B cell (primary cell): Measurements from ENCODE around the gene FCER2. TPM values are rescaled to one million over a fixed set of nuclear protein-coding genes. Genes with fewer than 3 reads are reported as not detected.

ENCODE experiments used
- ATAC-seq: fragments of 200-7000 bp; cut with Tn5 transposase; one replicate; pipeline ENCODE4 v1.10.0; 2021; ENCODE audit warnings: low read depth, mild to moderate bottlenecking, moderate number of reproducible peaks, moderate library complexity
- CTCF ChIA-PET: fragments of 350-600 bp; sonication (Branson Sonifier 250); formaldehyde crosslinking; loops from one replicate; lab custom pipeline; 2021; ENCODE audit warnings: antibody characterized with exemption, inconsistent platforms; lab: Charles Lee
- POLR2A ChIA-PET: fragments of 350-600 bp; sonication (Branson Sonifier 250); formaldehyde crosslinking; loops from one replicate; lab custom pipeline; 2021; ENCODE audit warnings: antibody characterized with exemption; lab: Charles Lee
- DNase-seq: peaks from one replicate; pipeline ENCODE4 v3.0.0; 2013
- H2AFZ ChIP-seq: 2 replicates; pipeline ENCODE4 v1.6.1; 2012; ENCODE audit warnings: mild to moderate bottlenecking, low read depth, low read length; ENCODE audit not compliant: insufficient read depth, poor library complexity, severe bottlenecking
- H3K27ac ChIP-seq, 2 donors: 1 replicate in 1 of 2; 2 replicates in 1 of 2; pipeline ENCODE4 v1.5.1; 2012 to 2013; ENCODE audit warnings: low read length in 2 of 2, mild to moderate bottlenecking in 2 of 2, moderate library complexity in 1 of 2
- H3K27me3 ChIP-seq, 4 experiments: fragments of 200-600 bp in 1 of 4; sonication (generic) in 1 of 4; replicated peaks in 1 of 4; 1 replicate in 2 of 4; 2 replicates in 2 of 4; pipeline versions ENCODE4 v1.6.1 to v1.7.0; 2013 to 2016; ENCODE audit warnings: low read length in 3 of 4, mild to moderate bottlenecking in 2 of 4, mixed read lengths in 1 of 4, moderate library complexity in 1 of 4; ENCODE audit not compliant: insufficient read depth in 4 of 4, control insufficient read depth in 3 of 4; ENCODE audit errors: control extremely low read depth in 1 of 4
- H3K36me3 ChIP-seq, 2 experiments: replicated peaks in 1 of 2; 1 replicate in 1 of 2; 2 replicates in 1 of 2; pipeline versions ENCODE4 v1.6.1 to v1.7.1; 2013; ENCODE audit warnings: low read length in 1 of 2; ENCODE audit not compliant: insufficient read depth in 2 of 2, control insufficient read depth in 1 of 2; ENCODE audit errors: control extremely low read depth in 1 of 2, extremely low read depth in 1 of 2
- H3K4me1 ChIP-seq, 2 donors: fragments of 200-600 bp in 1 of 2; sonication (generic) in 1 of 2; 1 replicate in 1 of 2; 2 replicates in 1 of 2; pipeline versions ENCODE4 v1.5.1 to v1.6.1; 2013 to 2017; ENCODE audit warnings: low read length in 2 of 2; ENCODE audit not compliant: control insufficient read depth in 2 of 2, insufficient read depth in 2 of 2
- H3K4me2 ChIP-seq: replicated peaks from 2 replicates; pipeline ENCODE3; 2012; ENCODE audit warnings: mild to moderate bottlenecking, low read depth, low read length; ENCODE audit not compliant: poor library complexity, severe bottlenecking
- H3K4me3 ChIP-seq, 5 experiments: fragments of 200-600 bp in 1 of 5; sonication (generic) in 1 of 5; 1 replicate in 3 of 5; 2 replicates in 2 of 5; pipeline versions ENCODE4 v1.5.1 to v1.7.0; 2011 to 2016; ENCODE audit warnings: low read length in 4 of 5, mild to moderate bottlenecking in 4 of 5, low read depth in 2 of 5, control low read depth in 1 of 5, moderate library complexity in 1 of 5; ENCODE audit not compliant: insufficient read depth in 1 of 5; ENCODE audit errors: control extremely low read depth in 1 of 5, extremely low read depth in 1 of 5
- H3K79me2 ChIP-seq: fragments of 200-600 bp; sonication (generic); one replicate; pipeline ENCODE4 v1.6.0; 2016; ENCODE audit warnings: low read length; ENCODE audit not compliant: control insufficient read depth, insufficient read depth
- H3K9ac ChIP-seq: fragments of 200-600 bp; sonication (generic); 2 replicates; pipeline ENCODE4 v1.6.1; 2017; ENCODE audit warnings: mild to moderate bottlenecking, low read length, moderate library complexity
- H3K9me3 ChIP-seq, 3 donors: one replicate each; pipeline versions ENCODE4 v1.6.1 to v1.7.1; 2013; ENCODE audit warnings: low read length in 2 of 3; ENCODE audit not compliant: control insufficient read depth in 2 of 3, insufficient read depth in 1 of 3; ENCODE audit errors: control extremely low read depth in 1 of 3
- H4K20me1 ChIP-seq: 2 replicates; pipeline ENCODE4 v1.6.0; 2012; ENCODE audit warnings: mild to moderate bottlenecking, low read length; ENCODE audit not compliant: insufficient read depth, control insufficient read depth, poor library complexity, severe bottlenecking
- H3K27ac Mint-ChIP-seq: one replicate; pipeline ENCODE4 v1.8.0; 2021; ENCODE audit warnings: mixed read lengths
- H3K27me3 Mint-ChIP-seq: one replicate; pipeline ENCODE4 v1.8.0; 2021; ENCODE audit warnings: mixed read lengths
- H3K4me1 Mint-ChIP-seq: one replicate; pipeline ENCODE4 v1.8.0; 2021; ENCODE audit warnings: mixed read lengths
- H3K4me3 Mint-ChIP-seq: one replicate; pipeline ENCODE4 v1.8.0; 2021; ENCODE audit warnings: mixed read lengths
- H3K9me3 Mint-ChIP-seq: one replicate; pipeline ENCODE4 v1.8.0; 2022; ENCODE audit warnings: mixed read lengths; ENCODE audit not compliant: insufficient read depth
- EZH2 ChIP-seq: IDR thresholded peaks from 2 replicates; pipeline ENCODE4 v1.6.1; 2012; ENCODE audit warnings: borderline replicate concordance, low read depth, mild to moderate bottlenecking, moderate library complexity, low read length; ENCODE audit not compliant: insufficient read depth, poor library complexity, severe bottlenecking
- WGBS: methylation state at CpG from one replicate; pipeline ENCODE4 v1.1.5; 2013; ENCODE audit warnings: missing lambda C conversion rate; ENCODE audit not compliant: insufficient coverage; 5-methylcytosine and 5-hydroxymethylcytosine counted together
- intact Hi-C: fragments of 100-400 bp; cut with micrococcal nuclease; formaldehyde crosslinking; loops from one replicate; pipeline ENCODE4 v1.10.0; 2022
- polyA plus RNA-seq: library from polyadenylated mRNA; depleted of rRNA; stranded (reverse); fragments of >200 nt; gene quantifications from 2 replicates; pipeline ENCODE4 v1.2.3, GENCODE V29; 2012
- total RNA-seq, 2 donors: library from RNA; stranded (reverse); fragments of 120-200 nt in 1 of 2; gene quantifications; 1 replicate in 1 of 2; 2 replicates in 1 of 2; pipeline versions ENCODE4 v1.2.3 to v1.2.4, GENCODE V29; 2013 to 2022
- TF ChIP-seq, protein P1 (sequence below): fragments of 200-600 bp; IDR thresholded peaks from one replicate; pipeline ENCODE4 v1.8.0; 2022; ENCODE audit warnings: antibody characterized with exemption, mild to moderate bottlenecking

FCER2 gene
- total and polyA plus RNA-seq, 2 donors (not counting 1 experiment from before 2014, with no cell fraction given): 17.1 to 419 TPM

DNA sequence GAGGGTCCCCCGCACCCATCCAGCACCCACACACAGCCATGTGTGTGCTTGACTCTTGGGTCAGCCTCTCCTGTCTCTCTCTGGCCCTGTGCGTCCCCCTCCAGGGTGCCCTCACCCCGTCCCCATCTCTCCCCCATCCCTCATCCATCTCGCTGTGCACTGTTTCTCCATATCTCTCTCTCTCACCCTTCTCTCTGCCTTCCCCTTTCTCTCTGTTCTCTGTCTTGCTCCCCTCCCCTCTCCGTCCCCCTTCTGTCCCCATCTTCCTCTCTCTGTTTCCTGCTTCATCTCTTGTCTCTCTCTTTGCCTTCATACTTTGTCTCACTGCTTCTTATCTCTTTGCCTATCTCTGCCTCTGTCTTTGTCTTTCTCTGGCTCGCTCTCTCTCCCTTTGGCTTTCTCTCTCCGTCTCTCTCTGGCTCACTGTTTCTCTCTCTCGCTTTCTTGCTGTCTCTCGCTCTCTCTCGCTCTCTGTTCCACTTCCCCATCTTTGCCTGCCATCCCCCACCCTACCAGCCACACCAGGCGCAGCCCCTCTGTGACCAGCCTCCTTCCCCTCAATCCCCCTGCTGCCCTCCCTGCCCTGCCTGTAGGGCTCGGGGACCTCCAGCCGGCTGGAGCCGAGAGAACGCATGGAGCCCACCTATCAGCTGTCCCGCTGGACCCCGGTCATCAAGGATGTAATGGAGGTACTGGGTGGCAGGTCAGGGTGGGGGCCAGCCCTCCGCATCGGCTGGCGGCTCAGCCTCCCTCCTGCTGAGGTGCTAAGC, 56.1 kb downstream of the FCER2 start:
- POLR2A ChIA-PET: no interaction called here
- Histone ChIP-seq H3K4me3 (no peak overlapping the region), H3K27ac (no peak overlapping the region), H3K9me3 (peaks cover 0 to 7% (median 0%) of the 10 kb centered on the region in 3 donors), H3K79me2 (no peaks in the 10 kb centered on the region), H3K4me2 (no peak overlapping the region), H4K20me1 (peaks cover 33% of the 10 kb centered on the region), H3K9ac (no peak overlapping the region), H3K27me3 (no peaks in the 10 kb centered on the region), H2AFZ (no peak overlapping the region), H3K4me1 (no peaks in the 10 kb centered on the region), H3K36me3 (peaks cover 0 to 41% of the 10 kb centered on the region in 2 experiments)
- Mint-ChIP-seq H3K27ac (no peak overlapping the region), H3K4me1 (no peaks in the 10 kb centered on the region), H3K27me3 (no peaks in the 10 kb centered on the region), H3K9me3 (no peaks in the 10 kb centered on the region), H3K4me3 (no peak overlapping the region)
- intact Hi-C loops: no loop called here
- TF ChIP-seq EZH2: no peak
- TF ChIP-seq, protein P1, sequence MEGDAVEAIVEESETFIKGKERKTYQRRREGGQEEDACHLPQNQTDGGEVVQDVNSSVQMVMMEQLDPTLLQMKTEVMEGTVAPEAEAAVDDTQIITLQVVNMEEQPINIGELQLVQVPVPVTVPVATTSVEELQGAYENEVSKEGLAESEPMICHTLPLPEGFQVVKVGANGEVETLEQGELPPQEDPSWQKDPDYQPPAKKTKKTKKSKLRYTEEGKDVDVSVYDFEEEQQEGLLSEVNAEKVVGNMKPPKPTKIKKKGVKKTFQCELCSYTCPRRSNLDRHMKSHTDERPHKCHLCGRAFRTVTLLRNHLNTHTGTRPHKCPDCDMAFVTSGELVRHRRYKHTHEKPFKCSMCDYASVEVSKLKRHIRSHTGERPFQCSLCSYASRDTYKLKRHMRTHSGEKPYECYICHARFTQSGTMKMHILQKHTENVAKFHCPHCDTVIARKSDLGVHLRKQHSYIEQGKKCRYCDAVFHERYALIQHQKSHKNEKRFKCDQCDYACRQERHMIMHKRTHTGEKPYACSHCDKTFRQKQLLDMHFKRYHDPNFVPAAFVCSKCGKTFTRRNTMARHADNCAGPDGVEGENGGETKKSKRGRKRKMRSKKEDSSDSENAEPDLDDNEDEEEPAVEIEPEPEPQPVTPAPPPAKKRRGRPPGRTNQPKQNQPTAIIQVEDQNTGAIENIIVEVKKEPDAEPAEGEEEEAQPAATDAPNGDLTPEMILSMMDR: no peak
- no peak for DNase-seq
- ATAC-seq: no peak
- WGBS: 90% methylated on average over 15 of the region's 20 CpGs
- CTCF ChIA-PET: no interaction called here

DNA sequence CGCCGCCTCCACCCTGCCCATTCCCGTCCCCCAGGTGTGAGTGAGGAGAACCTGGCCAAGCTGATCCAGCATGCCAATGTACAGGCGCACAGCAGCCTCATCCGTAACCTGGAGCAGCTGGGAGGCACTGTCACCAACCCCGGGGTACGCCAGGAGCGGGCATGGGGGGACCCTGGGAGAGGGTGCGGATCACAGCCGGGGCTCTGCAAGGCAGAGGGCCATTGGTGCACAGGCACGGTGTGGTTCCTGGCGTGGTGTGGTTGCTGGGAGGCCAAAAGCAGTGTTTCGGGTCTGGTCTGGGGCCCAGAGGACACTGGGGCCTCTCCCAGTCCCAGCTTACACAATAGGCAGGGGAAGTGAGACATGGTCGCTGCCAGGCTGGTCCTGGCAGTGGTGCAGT, 56.8 kb downstream of the FCER2 start:
- Mint-ChIP-seq H3K4me1 (peaks cover 2% of the 10 kb centered on the region), H3K9me3 (no peaks in the 10 kb centered on the region)
- H3K79me2 ChIP-seq: peaks cover 3% of the 10 kb centered on the region

More for the DNA sequence above, 56.8 kb downstream of the FCER2 start:
- H3K27ac ChIP-seq: no peak overlapping the region
- POLR2A ChIA-PET: no interaction called here
- intact Hi-C loops: no loop called here
- no peaks in the 10 kb centered on the region for H3K4me1 ChIP-seq
- no peak overlapping the region for H3K9ac ChIP-seq
- H2AFZ ChIP-seq: no peak overlapping the region
- no peaks in the 10 kb centered on the region for H3K27me3 ChIP-seq
- no peak overlapping the region for H3K4me2 ChIP-seq
- H3K4me3 Mint-ChIP-seq: no peak overlapping the region
- WGBS: 89% methylated on average over 13 of the region's 14 CpGs
- peaks cover 40% of the 10 kb centered on the region for H4K20me1 ChIP-seq
- CTCF ChIA-PET: no interaction called here
- ATAC-seq (no peak), DNase-seq (no peak)
- peaks cover 0 to 7% (median 0%) of the 10 kb centered on the region in 3 donors for H3K9me3 ChIP-seq
- TF ChIP-seq, protein P1: no peak
- no peak for TF ChIP-seq EZH2
- peaks cover 0 to 45% of the 10 kb centered on the region in 2 experiments for H3K36me3 ChIP-seq
- no peak overlapping the region for H3K4me3 ChIP-seq
- H3K27ac Mint-ChIP-seq: no peak overlapping the region
- H3K27me3 Mint-ChIP-seq: no peaks in the 10 kb centered on the region
